Liver (tissue), 9 donors: Measurements from ENCODE around the gene INTS1. TPM values are rescaled to one million over a fixed set of nuclear protein-coding genes. Genes with fewer than 3 reads are reported as not detected.

Experiments used
- DNase-seq: peaks from one replicate; pipeline ENCODE4 v3.0.0-alpha.2; 2017; ENCODE audit warnings: low spot score
- H3K27ac ChIP-seq, 2 donors: one replicate each; pipeline ENCODE4 v1.7.0; 2013; ENCODE audit warnings: inconsistent platforms in 2 of 2, low read length in 2 of 2, control low read depth in 1 of 2, low read depth in 1 of 2, mild to moderate bottlenecking in 1 of 2
- H3K27me3 ChIP-seq, 4 donors: one replicate each; pipeline versions ENCODE4 v1.6.1 to v1.7.0; 2013; ENCODE audit warnings: low read length in 3 of 4, inconsistent platforms in 1 of 4, mild to moderate bottlenecking in 1 of 4, moderate library complexity in 1 of 4; ENCODE audit not compliant: control insufficient read depth in 4 of 4, insufficient read depth in 4 of 4
- H3K36me3 ChIP-seq, 4 donors: one replicate each; pipeline versions ENCODE4 v1.6.1 to v1.7.0; 2013; ENCODE audit warnings: low read length in 3 of 4, mild to moderate bottlenecking in 3 of 4, low read depth in 1 of 4, moderate library complexity in 1 of 4; ENCODE audit not compliant: control insufficient read depth in 4 of 4, insufficient read depth in 3 of 4
- H3K4me1 ChIP-seq, 4 donors: one replicate each; pipeline versions ENCODE4 v1.6.1 to v1.7.0; 2013; ENCODE audit warnings: low read length in 3 of 4, mild to moderate bottlenecking in 3 of 4, moderate library complexity in 1 of 4; ENCODE audit not compliant: control insufficient read depth in 4 of 4, insufficient read depth in 4 of 4
- H3K4me3 ChIP-seq, 3 donors: one replicate each; pipeline versions ENCODE4 v1.6.1 to v1.7.0; 2013; ENCODE audit warnings: low read length in 3 of 3, control low read depth in 1 of 3, low read depth in 1 of 3, mild to moderate bottlenecking in 1 of 3
- H3K9ac ChIP-seq, 2 donors: one replicate each; pipeline ENCODE4 v1.7.0; 2013; ENCODE audit warnings: low read length in 2 of 2, mild to moderate bottlenecking in 2 of 2, moderate library complexity in 2 of 2, control low read depth in 1 of 2, low read depth in 1 of 2
- H3K9me3 ChIP-seq, 4 donors: one replicate each; pipeline versions ENCODE4 v1.6.1 to v1.7.0; 2013; ENCODE audit warnings: low read length in 3 of 4; ENCODE audit not compliant: control insufficient read depth in 4 of 4
- EGR1 ChIP-seq, 2 donors: IDR thresholded peaks; 2 replicates each; pipeline ENCODE4 v1.6.1; 2016 to 2018; ENCODE audit warnings: antibody characterized with exemption in 2 of 2, low read depth in 2 of 2
- FOXA1 ChIP-seq: IDR thresholded peaks from 2 replicates; pipeline ENCODE4 v1.6.1; 2016; ENCODE audit warnings: antibody characterized with exemption
- FOXA2 ChIP-seq: IDR thresholded peaks from 2 replicates; pipeline ENCODE4 v1.6.1; 2016; ENCODE audit warnings: antibody characterized with exemption
- GABPA ChIP-seq, 2 donors: IDR thresholded peaks in 1 of 2; conservative IDR thresholded peaks in 1 of 2; 2 replicates each; pipeline ENCODE4 v1.6.1; 2016; ENCODE audit warnings: antibody characterized with exemption in 2 of 2, mild to moderate bottlenecking in 1 of 2, moderate library complexity in 1 of 2
- HNF4A ChIP-seq, 2 donors: conservative IDR thresholded peaks; 2 replicates each; pipeline ENCODE4 v1.6.1; 2016; ENCODE audit warnings: antibody characterized with exemption in 2 of 2, mild to moderate bottlenecking in 2 of 2
- HNF4G ChIP-seq: IDR thresholded peaks from 2 replicates; pipeline ENCODE4 v1.6.1; 2016; ENCODE audit warnings: antibody characterized with exemption
- JUND ChIP-seq, 2 donors: IDR thresholded peaks; 2 replicates each; pipeline ENCODE4 v1.6.1; 2016; ENCODE audit warnings: antibody characterized with exemption in 2 of 2
- NR2F2 ChIP-seq: IDR thresholded peaks from 2 replicates; pipeline ENCODE4 v1.6.1; 2016; ENCODE audit warnings: antibody characterized with exemption
- RAD21 ChIP-seq, 2 donors: IDR thresholded peaks; 2 replicates each; pipeline ENCODE4 v1.6.1; 2016; ENCODE audit warnings: antibody characterized with exemption in 2 of 2, mild to moderate bottlenecking in 2 of 2
- RXRA ChIP-seq, 2 donors: IDR thresholded peaks; 2 replicates each; pipeline ENCODE4 v1.6.1; 2017 to 2018; ENCODE audit warnings: antibody characterized with exemption in 2 of 2, mild to moderate bottlenecking in 1 of 2
- SP1 ChIP-seq: IDR thresholded peaks from 2 replicates; pipeline ENCODE4 v1.6.1; 2018; ENCODE audit warnings: antibody characterized with exemption, mild to moderate bottlenecking
- TAF1 ChIP-seq: conservative IDR thresholded peaks from 2 replicates; pipeline ENCODE4 v1.6.1; 2016; ENCODE audit warnings: antibody characterized with exemption, mild to moderate bottlenecking
- YY1 ChIP-seq: IDR thresholded peaks from 2 replicates; pipeline ENCODE4 v1.6.1; 2016; ENCODE audit warnings: antibody characterized with exemption, mild to moderate bottlenecking
- WGBS: extraction: QIAGEN DNeasy Blood & Tissue Kit; methylation state at CpG from one replicate; pipeline ENCODE4 v1.1.7; 2013; 5-methylcytosine and 5-hydroxymethylcytosine counted together
- polyA plus RNA-seq, 2 donors: library from polyadenylated mRNA; stranded (reverse) in 1 of 2; unstranded in 1 of 2; fragments of 200-250 nt in 1 of 2; fragments of >200 nt in 1 of 2; fragmentation: Nextera tagmentation in 1 of 2; extraction: Ambion mirVana in 1 of 2; gene quantifications; one replicate each; pipeline versions ENCODE4 v1.2.1 to v1.2.3, GENCODE V29; 2013 to 2015
- total RNA-seq, 2 donors: library from RNA; depleted of rRNA; stranded (reverse); fragments of >200 nt; gene quantifications; one replicate each; pipeline ENCODE4 v1.2.3, GENCODE V29; 2014
- TF ChIP-seq, protein P1 (sequence below): IDR thresholded peaks from 2 replicates; pipeline ENCODE4 v1.6.1; 2016; ENCODE audit warnings: antibody characterized with exemption
- TF ChIP-seq, protein P2 (sequence below): IDR thresholded peaks from 2 replicates; pipeline ENCODE4 v1.6.1; 2016; ENCODE audit warnings: antibody characterized with exemption
- TF ChIP-seq, protein P3 (sequence below): IDR thresholded peaks from 2 replicates; pipeline ENCODE4 v1.6.1; 2016; ENCODE audit warnings: antibody characterized with exemption, mild to moderate bottlenecking
- TF ChIP-seq, protein P4 (sequence below): IDR thresholded peaks from 2 replicates; pipeline ENCODE4 v1.6.1; 2016; ENCODE audit warnings: antibody characterized with exemption
- TF ChIP-seq, protein P5 (sequence below): fragments of 150-350 bp; IDR thresholded peaks from 2 replicates; pipeline ENCODE4 v1.5.1; 2017; ENCODE audit warnings: improper control_type of control experiment, low read depth, low read length; ENCODE audit not compliant: missing input control
- donor health status: healthy.
- donor health status: healthy.
- donor health status: healthy.
- donor health status: healthy.
- donor health status: healthy.

INTS1 gene
- total and polyA plus RNA-seq, 4 donors = 14.6 to 37.9 (median 30.7) TPM

GRCh38 chr7:1452205-1452604 lies 52.0 kb downstream of the INTS1 start:
- WGBS = 56% methylated on average over 19 of the region's 19 CpGs
- Histone ChIP-seq H3K27ac (no peak overlapping the region), H3K9ac (no peak overlapping the region), H3K9me3 (no peaks in the 10 kb centered on the region), H3K36me3 (no peaks in the 10 kb centered on the region), H3K4me3 (no peak overlapping the region), H3K4me1 (peaks cover 9 to 28% (median 12%) of the 10 kb centered on the region in 4 donors), H3K27me3 (no peaks in the 10 kb centered on the region)
- DNase-seq = peak; percentile 56
- TF ChIP-seq NR2F2 (peak; percentile 69), YY1 (no peak), RXRA (IDR thresholded peaks at IDR 0.05) (peak; percentile 75 to 82), SP1 (peak; percentile 35), HNF4A (conservative IDR thresholded peaks at IDR 0.05) (no peak)

DNA sequence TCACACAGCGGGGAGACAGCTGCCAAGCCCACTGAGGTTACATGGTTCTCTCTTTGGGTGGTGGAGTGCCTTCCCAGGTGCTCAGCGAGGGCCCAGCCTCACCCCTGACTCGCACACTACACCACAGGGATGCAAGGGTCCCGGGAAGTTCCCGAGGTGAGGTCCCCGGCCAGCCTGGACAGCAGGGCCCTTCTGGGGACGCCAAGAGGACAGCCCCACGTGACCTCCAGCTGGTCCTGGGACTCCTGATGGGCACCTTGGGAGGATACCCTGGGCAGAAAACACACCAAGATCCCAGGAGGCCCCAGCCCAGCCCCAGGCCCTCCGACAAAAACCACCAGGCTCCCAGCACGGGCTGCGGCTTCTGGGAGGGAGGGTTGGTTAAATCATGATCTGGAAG lies 53.2 kb downstream of the INTS1 start:
- DNase-seq = no peak
- H3K36me3 ChIP-seq = no peaks in the 10 kb centered on the region
- H3K27ac ChIP-seq = no peak overlapping the region
- H3K27me3 ChIP-seq = no peaks in the 10 kb centered on the region
- no peaks in the 10 kb centered on the region for H3K9me3 ChIP-seq
- peaks cover 9 to 27% (median 11%) of the 10 kb centered on the region in 4 donors for H3K4me1 ChIP-seq
- no peak overlapping the region for H3K4me3 ChIP-seq
- WGBS = 92% methylated on average over 11 of the region's 11 CpGs
- no peak overlapping the region for H3K9ac ChIP-seq
- no peak for TF ChIP-seq YY1
- no peak for TF ChIP-seq HNF4A (conservative IDR thresholded peaks at IDR 0.05)
- no peak for TF ChIP-seq NR2F2
- TF ChIP-seq, protein P1, sequence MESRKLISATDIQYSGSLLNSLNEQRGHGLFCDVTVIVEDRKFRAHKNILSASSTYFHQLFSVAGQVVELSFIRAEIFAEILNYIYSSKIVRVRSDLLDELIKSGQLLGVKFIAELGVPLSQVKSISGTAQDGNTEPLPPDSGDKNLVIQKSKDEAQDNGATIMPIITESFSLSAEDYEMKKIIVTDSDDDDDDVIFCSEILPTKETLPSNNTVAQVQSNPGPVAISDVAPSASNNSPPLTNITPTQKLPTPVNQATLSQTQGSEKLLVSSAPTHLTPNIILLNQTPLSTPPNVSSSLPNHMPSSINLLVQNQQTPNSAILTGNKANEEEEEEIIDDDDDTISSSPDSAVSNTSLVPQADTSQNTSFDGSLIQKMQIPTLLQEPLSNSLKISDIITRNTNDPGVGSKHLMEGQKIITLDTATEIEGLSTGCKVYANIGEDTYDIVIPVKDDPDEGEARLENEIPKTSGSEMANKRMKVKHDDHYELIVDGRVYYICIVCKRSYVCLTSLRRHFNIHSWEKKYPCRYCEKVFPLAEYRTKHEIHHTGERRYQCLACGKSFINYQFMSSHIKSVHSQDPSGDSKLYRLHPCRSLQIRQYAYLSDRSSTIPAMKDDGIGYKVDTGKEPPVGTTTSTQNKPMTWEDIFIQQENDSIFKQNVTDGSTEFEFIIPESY = no peak
- no peak for TF ChIP-seq GABPA (IDR thresholded peaks at IDR 0.05 in 1 of 2, conservative IDR thresholded peaks at IDR 0.05 in 1 of 2)
- no peak for TF ChIP-seq FOXA2
- no peak for TF ChIP-seq RXRA (IDR thresholded peaks at IDR 0.05)
- TF ChIP-seq, protein P2, sequence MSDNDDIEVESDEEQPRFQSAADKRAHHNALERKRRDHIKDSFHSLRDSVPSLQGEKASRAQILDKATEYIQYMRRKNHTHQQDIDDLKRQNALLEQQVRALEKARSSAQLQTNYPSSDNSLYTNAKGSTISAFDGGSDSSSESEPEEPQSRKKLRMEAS = no peak
- TF ChIP-seq, protein P3, sequence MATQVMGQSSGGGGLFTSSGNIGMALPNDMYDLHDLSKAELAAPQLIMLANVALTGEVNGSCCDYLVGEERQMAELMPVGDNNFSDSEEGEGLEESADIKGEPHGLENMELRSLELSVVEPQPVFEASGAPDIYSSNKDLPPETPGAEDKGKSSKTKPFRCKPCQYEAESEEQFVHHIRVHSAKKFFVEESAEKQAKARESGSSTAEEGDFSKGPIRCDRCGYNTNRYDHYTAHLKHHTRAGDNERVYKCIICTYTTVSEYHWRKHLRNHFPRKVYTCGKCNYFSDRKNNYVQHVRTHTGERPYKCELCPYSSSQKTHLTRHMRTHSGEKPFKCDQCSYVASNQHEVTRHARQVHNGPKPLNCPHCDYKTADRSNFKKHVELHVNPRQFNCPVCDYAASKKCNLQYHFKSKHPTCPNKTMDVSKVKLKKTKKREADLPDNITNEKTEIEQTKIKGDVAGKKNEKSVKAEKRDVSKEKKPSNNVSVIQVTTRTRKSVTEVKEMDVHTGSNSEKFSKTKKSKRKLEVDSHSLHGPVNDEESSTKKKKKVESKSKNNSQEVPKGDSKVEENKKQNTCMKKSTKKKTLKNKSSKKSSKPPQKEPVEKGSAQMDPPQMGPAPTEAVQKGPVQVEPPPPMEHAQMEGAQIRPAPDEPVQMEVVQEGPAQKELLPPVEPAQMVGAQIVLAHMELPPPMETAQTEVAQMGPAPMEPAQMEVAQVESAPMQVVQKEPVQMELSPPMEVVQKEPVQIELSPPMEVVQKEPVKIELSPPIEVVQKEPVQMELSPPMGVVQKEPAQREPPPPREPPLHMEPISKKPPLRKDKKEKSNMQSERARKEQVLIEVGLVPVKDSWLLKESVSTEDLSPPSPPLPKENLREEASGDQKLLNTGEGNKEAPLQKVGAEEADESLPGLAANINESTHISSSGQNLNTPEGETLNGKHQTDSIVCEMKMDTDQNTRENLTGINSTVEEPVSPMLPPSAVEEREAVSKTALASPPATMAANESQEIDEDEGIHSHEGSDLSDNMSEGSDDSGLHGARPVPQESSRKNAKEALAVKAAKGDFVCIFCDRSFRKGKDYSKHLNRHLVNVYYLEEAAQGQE = no peak
- no peak for TF ChIP-seq JUND (IDR thresholded peaks at IDR 0.05)
- no peak for TF ChIP-seq EGR1 (IDR thresholded peaks at IDR 0.05; ENCODE audit: low read depth in 2 of 2)
- TF ChIP-seq SP1 = no peak
- TF ChIP-seq FOXA1 = no peak
- TF ChIP-seq, protein P4, sequence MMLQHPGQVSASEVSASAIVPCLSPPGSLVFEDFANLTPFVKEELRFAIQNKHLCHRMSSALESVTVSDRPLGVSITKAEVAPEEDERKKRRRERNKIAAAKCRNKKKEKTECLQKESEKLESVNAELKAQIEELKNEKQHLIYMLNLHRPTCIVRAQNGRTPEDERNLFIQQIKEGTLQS = no peak
- no peak for TF ChIP-seq TAF1
- TF ChIP-seq RAD21 (IDR thresholded peaks at IDR 0.05) = no peak
- no peak for TF ChIP-seq HNF4G
- TF ChIP-seq, protein P5, sequence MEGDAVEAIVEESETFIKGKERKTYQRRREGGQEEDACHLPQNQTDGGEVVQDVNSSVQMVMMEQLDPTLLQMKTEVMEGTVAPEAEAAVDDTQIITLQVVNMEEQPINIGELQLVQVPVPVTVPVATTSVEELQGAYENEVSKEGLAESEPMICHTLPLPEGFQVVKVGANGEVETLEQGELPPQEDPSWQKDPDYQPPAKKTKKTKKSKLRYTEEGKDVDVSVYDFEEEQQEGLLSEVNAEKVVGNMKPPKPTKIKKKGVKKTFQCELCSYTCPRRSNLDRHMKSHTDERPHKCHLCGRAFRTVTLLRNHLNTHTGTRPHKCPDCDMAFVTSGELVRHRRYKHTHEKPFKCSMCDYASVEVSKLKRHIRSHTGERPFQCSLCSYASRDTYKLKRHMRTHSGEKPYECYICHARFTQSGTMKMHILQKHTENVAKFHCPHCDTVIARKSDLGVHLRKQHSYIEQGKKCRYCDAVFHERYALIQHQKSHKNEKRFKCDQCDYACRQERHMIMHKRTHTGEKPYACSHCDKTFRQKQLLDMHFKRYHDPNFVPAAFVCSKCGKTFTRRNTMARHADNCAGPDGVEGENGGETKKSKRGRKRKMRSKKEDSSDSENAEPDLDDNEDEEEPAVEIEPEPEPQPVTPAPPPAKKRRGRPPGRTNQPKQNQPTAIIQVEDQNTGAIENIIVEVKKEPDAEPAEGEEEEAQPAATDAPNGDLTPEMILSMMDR = no peak
